Measurements from ENCODE around the gene KCNQ5. TPM values are rescaled to one million over a fixed set of nuclear protein-coding genes. Genes with fewer than 3 reads are reported as not detected.

KCNQ5 gene
- total RNA-seq, 1 experiment from 2014 or later, result 0.07 TPM

DNA sequence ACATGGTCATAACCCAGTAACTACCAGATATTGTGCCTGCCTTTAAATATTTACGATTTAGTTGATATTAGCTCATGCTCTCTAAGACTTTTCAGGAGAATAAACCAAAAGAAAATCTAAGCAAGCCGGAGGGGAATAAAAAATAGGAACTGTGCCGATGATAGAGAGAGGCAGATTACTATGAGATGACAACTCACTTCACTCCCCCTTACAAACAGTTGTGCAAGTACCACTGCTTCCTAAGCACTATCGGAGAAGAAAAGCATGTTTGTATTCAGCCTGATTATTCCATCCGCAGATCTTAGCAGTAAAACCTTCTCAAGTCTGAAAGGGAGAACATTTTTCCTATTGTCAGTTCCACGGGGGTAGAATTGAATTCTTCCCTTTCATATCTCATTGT lies 294.4 kb downstream of the KCNQ5 start:
- H3K9me3 ChIP-seq (ENCODE audit: control insufficient read depth, low read depth, low read length), result no peaks in the 10 kb centered on the region
- Mint-ChIP-seq H3K9me3 (no peaks in the 10 kb centered on the region), H3K36me3 (ENCODE audit: insufficient read depth in 1 of 3, low read depth in 3 of 3) (no peaks in the 10 kb centered on the region), H3K27me3 (ENCODE audit: low read depth) (no peaks in the 10 kb centered on the region), H3K27ac (no peak overlapping the region), H3K4me1 (no peaks in the 10 kb centered on the region), H3K4me3 (no peak overlapping the region)
- H2BK20ac ChIP-seq (ENCODE audit: low read depth, low read length, poor library complexity, severe bottlenecking), result no peak overlapping the region
- TF ChIP-seq, protein P1, sequence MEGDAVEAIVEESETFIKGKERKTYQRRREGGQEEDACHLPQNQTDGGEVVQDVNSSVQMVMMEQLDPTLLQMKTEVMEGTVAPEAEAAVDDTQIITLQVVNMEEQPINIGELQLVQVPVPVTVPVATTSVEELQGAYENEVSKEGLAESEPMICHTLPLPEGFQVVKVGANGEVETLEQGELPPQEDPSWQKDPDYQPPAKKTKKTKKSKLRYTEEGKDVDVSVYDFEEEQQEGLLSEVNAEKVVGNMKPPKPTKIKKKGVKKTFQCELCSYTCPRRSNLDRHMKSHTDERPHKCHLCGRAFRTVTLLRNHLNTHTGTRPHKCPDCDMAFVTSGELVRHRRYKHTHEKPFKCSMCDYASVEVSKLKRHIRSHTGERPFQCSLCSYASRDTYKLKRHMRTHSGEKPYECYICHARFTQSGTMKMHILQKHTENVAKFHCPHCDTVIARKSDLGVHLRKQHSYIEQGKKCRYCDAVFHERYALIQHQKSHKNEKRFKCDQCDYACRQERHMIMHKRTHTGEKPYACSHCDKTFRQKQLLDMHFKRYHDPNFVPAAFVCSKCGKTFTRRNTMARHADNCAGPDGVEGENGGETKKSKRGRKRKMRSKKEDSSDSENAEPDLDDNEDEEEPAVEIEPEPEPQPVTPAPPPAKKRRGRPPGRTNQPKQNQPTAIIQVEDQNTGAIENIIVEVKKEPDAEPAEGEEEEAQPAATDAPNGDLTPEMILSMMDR (conservative IDR thresholded peaks at IDR 0.05), result no peak
- H3K18ac ChIP-seq (ENCODE audit: insufficient read length, low read depth, low read length), result no peak overlapping the region
- H3K23me2 ChIP-seq (ENCODE audit: insufficient read length, low read depth, low read length, poor library complexity, severe bottlenecking), result no peaks in the 10 kb centered on the region
- H2AK5ac ChIP-seq (ENCODE audit: insufficient read length, low read length), result no peak overlapping the region
- no peak overlapping the region for H3K23ac ChIP-seq (ENCODE audit: insufficient read length, low read depth, low read length)
- no peaks in the 10 kb centered on the region for H4K20me1 ChIP-seq (ENCODE audit: control insufficient read depth, insufficient read depth, insufficient read length)
- H3K9ac ChIP-seq (ENCODE audit: extremely low read depth, insufficient read length, low read length), result no peak overlapping the region
- H3K79me1 ChIP-seq (ENCODE audit: insufficient read depth, low read depth, low read length, poor library complexity, severe bottlenecking), result no peaks in the 10 kb centered on the region
- no CpG with 5 or more reads among the region's 6 CpGs for WGBS (ENCODE audit: extremely low coverage, insufficient read length, low lambda C conversion rate)
- H4K5ac ChIP-seq (ENCODE audit: insufficient read length, low read depth, low read length), result no peak overlapping the region
- H3K4ac ChIP-seq (ENCODE audit: low read depth, low read length), result no peak overlapping the region
- H3K4me2 ChIP-seq (ENCODE audit: insufficient read depth, insufficient read length, low read length), result no peak overlapping the region
- no peak overlapping the region for H2BK120ac ChIP-seq (ENCODE audit: low read depth, low read length, poor library complexity, severe bottlenecking)
- H3K27ac ChIP-seq (ENCODE audit: insufficient read length, low read depth, low read length), result no peak overlapping the region
- no peak overlapping the region for H3K14ac ChIP-seq (ENCODE audit: insufficient read depth, low read length)
- H3K56ac ChIP-seq (ENCODE audit: insufficient read length, low read depth, low read length), result no peak overlapping the region
- H3K27me3 ChIP-seq (ENCODE audit: insufficient read depth, low read length), result no peaks in the 10 kb centered on the region
- H3T11ph ChIP-seq (ENCODE audit: low read length), result no peak overlapping the region
- H2BK15ac ChIP-seq (ENCODE audit: low read depth, low read length), result no peak overlapping the region
- no peak overlapping the region for H2BK5ac ChIP-seq (ENCODE audit: insufficient read length, low read length)
- no peak overlapping the region for H4K8ac ChIP-seq (replicated peaks; ENCODE audit: insufficient read length, low read depth, low read length)
- no peaks in the 10 kb centered on the region for H3K79me2 ChIP-seq (ENCODE audit: insufficient read depth, low read length)
- H2AFZ ChIP-seq (ENCODE audit: low read length), result no peak overlapping the region
- no peaks in the 10 kb centered on the region for H3K4me1 ChIP-seq (ENCODE audit: insufficient read depth, low read length)
- no peak overlapping the region for H2BK12ac ChIP-seq (ENCODE audit: insufficient read length, low read depth, low read length)
- no peak overlapping the region for H4K91ac ChIP-seq (ENCODE audit: insufficient read length, low read depth, low read length)
- no peak for DNase-seq

All from H9 (cell line).